GM12892 (cell line): ENCODE results near the gene FOXJ3.

Experiments used
- POLR2A ChIP-seq: IDR thresholded peaks from 2 replicates; pipeline ENCODE4 v1.6.1; 2011; ENCODE audit warnings: low read depth, low read length, control low read depth
- POLR2AphosphoS5 ChIP-seq: IDR thresholded peaks from 2 replicates; pipeline ENCODE4 v1.6.1; 2011; ENCODE audit warnings: low read depth, low read length, control low read depth
- TAF1 ChIP-seq: IDR thresholded peaks from 2 replicates; pipeline ENCODE4 v1.6.1; 2011; ENCODE audit warnings: low read depth, mild to moderate bottlenecking, control low read depth, low read length, borderline replicate concordance

- no peak for TF ChIP-seq POLR2AphosphoS5
- no peak for TF ChIP-seq POLR2A
- TF ChIP-seq TAF1: no peak
These were observed 171.9 kb downstream of the FOXJ3 start for GRCh38 chr1:42163114-42163513.
